Right lobe of liver (tissue), 6 donors: Measurements from ENCODE around the gene VPS25. TPM values are rescaled to one million over a fixed set of nuclear protein-coding genes. Genes with fewer than 3 reads are reported as not detected.

Experiments
- ATAC-seq, 4 donors: fragments of 200-7000 bp; cut with Tn5 transposase; one replicate each; pipeline ENCODE4 v1.9.1; 2020; ENCODE audit warnings: mild to moderate bottlenecking in 4 of 4, moderate library complexity in 4 of 4
- DNase-seq, 3 donors: peaks; one replicate each; pipeline ENCODE4 v3.0.0-alpha.2; 2020
- H3K27ac ChIP-seq, 3 donors: fragments of 200-600 bp; one replicate each; pipeline ENCODE4 v1.8.0; 2022
- H3K27me3 ChIP-seq, 2 donors: fragments of 200-600 bp; one replicate each; pipeline ENCODE4 v1.8.0; 2022
- H3K36me3 ChIP-seq, 4 donors: fragments of 200-600 bp; sonication (generic) in 1 of 4; one replicate each; pipeline versions ENCODE4 v1.5.1 to v1.8.0; 2017 to 2022; ENCODE audit warnings: control low read depth in 1 of 4
- H3K4me1 ChIP-seq, 4 donors: fragments of 200-600 bp; sonication (generic) in 1 of 4; one replicate each; pipeline versions ENCODE4 v1.5.1 to v1.8.0; 2017 to 2022; ENCODE audit warnings: control low read depth in 1 of 4
- H3K4me3 ChIP-seq, 3 donors: fragments of 200-600 bp; one replicate each; pipeline ENCODE4 v1.8.0; 2022
- H3K9me3 ChIP-seq, 4 donors: fragments of 200-600 bp; sonication (generic) in 1 of 4; one replicate each; pipeline versions ENCODE4 v1.5.1 to v1.8.0; 2017 to 2022; ENCODE audit warnings: control low read depth in 1 of 4
- CTCF ChIP-seq, 4 donors: fragments of 200-600 bp in 3 of 4; fragments of 450-650 bp in 1 of 4; IDR thresholded peaks; one replicate each; pipeline versions ENCODE4 v1.5.1 to v1.8.0; 2016 to 2022; ENCODE audit warnings: antibody characterized with exemption in 4 of 4, mild to moderate bottlenecking in 2 of 4
- POLR2A ChIP-seq: fragments of 450-650 bp; IDR thresholded peaks from one replicate; pipeline ENCODE4 v1.6.1; 2017; ENCODE audit warnings: antibody characterized with exemption, mild to moderate bottlenecking
- WGBS: methylation state at CpG from one replicate; pipeline ENCODE4 v1.1.6; 2018; ENCODE audit warnings: low coverage, low lambda C conversion rate; ENCODE audit not compliant: insufficient coverage; ENCODE audit errors: missing lambda C conversion rate; 5-methylcytosine and 5-hydroxymethylcytosine counted together
- intact Hi-C, 2 donors: fragments of 100-400 bp; cut with DNase I; formaldehyde crosslinking; loops; one replicate each; pipeline versions ENCODE4 v1.11.2 to v1.14.1; 2022
- total RNA-seq, 6 experiments: library from RNA; depleted of rRNA in 2 of 6; stranded (reverse); fragments of >200 nt in 2 of 6; fragmentation: NEBNext Ultra II Directional in 3 of 6; extraction: Animal tissue kit (Norgen Biotek cat#: 25700) in 3 of 6; gene quantifications; one replicate each; pipeline versions ENCODE4 v1.1.0 to v1.2.4, GENCODE V29; 2016 to 2023
- donor health status: DM: no; HTN: yes; CAD: no.
- donor health status: DM: no; HTN: no; CAD: no.
- donor health status: DM: no; HTN: no; CAD: no.
- donor health status: DM: no; HTN: yes; CAD: no.
- donor health status: DM: no; HTN: yes; CAD: no.

VPS25 gene
- total RNA-seq, 6 experiments from 2014 or later = 28.3 to 47.0 (median 33.6) TPM

GRCh38 chr17:42814633-42815399, 41.6 kb downstream of the VPS25 start:
- Histone ChIP-seq H3K27ac (no peak overlapping the region), H3K9me3 (no peaks in the 10 kb centered on the region), H3K4me3 (no peak overlapping the region), H3K4me1 (no peaks in the 10 kb centered on the region), H3K27me3 (no peaks in the 10 kb centered on the region), H3K36me3 (peaks cover 3 to 88% (median 51%) of the 10 kb centered on the region in 4 donors)
- ATAC-seq = no peak
- 64% methylated on average over 8 of the region's 8 CpGs for WGBS
- DNase-seq = no peak
- TF ChIP-seq POLR2A (no peak), CTCF (IDR thresholded peaks at IDR 0.05) (no peak)
- intact Hi-C loops = no loop called here

GRCh38 chr17:42817866-42818265, 44.6 kb downstream of the VPS25 start:
- ATAC-seq (no peak), DNase-seq (no peak)
- H3K4me1 ChIP-seq = peaks cover 0 to under 1% (median 0%) of the 10 kb centered on the region in 4 donors
- TF ChIP-seq POLR2A (no peak), CTCF (IDR thresholded peaks at IDR 0.05) (no peak)
- no peak overlapping the region for H3K27ac ChIP-seq
- intact Hi-C loops = no loop called here
- peaks cover 7 to 88% (median 47%) of the 10 kb centered on the region in 4 donors for H3K36me3 ChIP-seq
- no peak overlapping the region for H3K4me3 ChIP-seq
- H3K27me3 ChIP-seq = no peaks in the 10 kb centered on the region
- 50% methylated on average over 1 of the region's 1 CpG for WGBS
- no peaks in the 10 kb centered on the region for H3K9me3 ChIP-seq

- intact Hi-C loops = no loop called here
- ATAC-seq = no peak
- TF ChIP-seq CTCF (IDR thresholded peaks at IDR 0.05) (no peak), POLR2A (no peak)
- no peak overlapping the region for H3K4me3 ChIP-seq
- peaks cover 7 to 84% (median 43%) of the 10 kb centered on the region in 4 donors for H3K36me3 ChIP-seq
- 100% methylated on average over 1 of the region's 5 CpGs for WGBS
- no peak for DNase-seq
- H3K9me3 ChIP-seq = no peaks in the 10 kb centered on the region
- no peaks in the 10 kb centered on the region for H3K27me3 ChIP-seq
- no peak overlapping the region for H3K27ac ChIP-seq
- H3K4me1 ChIP-seq = peaks cover 0 to 6% (median 2%) of the 10 kb centered on the region in 4 donors
Measured at GRCh38 chr17:42818379-42818778, 45.1 kb downstream of the VPS25 start.

- peak in 1 of 3 donors; percentile 53 for DNase-seq
- peaks cover 7 to 70% (median 31%) of the 10 kb centered on the region in 4 donors for H3K36me3 ChIP-seq
Measured at GRCh38 chr17:42819939-42820535, 46.8 kb downstream of the VPS25 start.

More at GRCh38 chr17:42819939-42820535, 46.8 kb downstream of the VPS25 start:
- no peaks in the 10 kb centered on the region for H3K9me3 ChIP-seq
- no peaks in the 10 kb centered on the region for H3K27me3 ChIP-seq
- peak in 1 of 4 donors; percentile 28 for ATAC-seq
- H3K4me1 ChIP-seq = peaks cover 0 to 9% (median 2%) of the 10 kb centered on the region in 4 donors
- H3K27ac ChIP-seq = no peak overlapping the region
- 23% methylated on average over 2 of the region's 2 CpGs for WGBS
- intact Hi-C loops = no loop called here
- TF ChIP-seq CTCF (IDR thresholded peaks at IDR 0.05) (peak; percentile 40 to 72 (median 64)), POLR2A (no peak)
- H3K4me3 ChIP-seq = no peak overlapping the region
